Daoy (cell line): ENCODE measurements around the gene VSIG10L. TPM values are rescaled to one million over a fixed set of nuclear protein-coding genes. Genes with fewer than 3 reads are reported as not detected.

Experiments used
- total RNA-seq: library from RNA; depleted of rRNA; stranded (reverse); fragments of >200 nt; shearing (Covaris generic); gene quantifications from 2 replicates; pipeline ENCODE4 v1.2.3, GENCODE V29; 2014; rRNA removed

The VSIG10L gene
- total RNA-seq, 1 experiment from 2014 or later: 0.74 TPM

Other genes starting within 250 kb of the VSIG10L start
- gene CTU1, start 233.7 kb downstream of the VSIG10L start, total RNA-seq: 19.5 and 32.4 TPM in 2 replicates
- not detected in 2 replicates for gene SIGLEC9, start 217.2 kb downstream of the VSIG10L start, total RNA-seq
- not detected in 2 replicates for gene SIGLEC7, start 199.8 kb downstream of the VSIG10L start, total RNA-seq
- 21.8 and 22.4 TPM in 2 replicates for gene CD33, start 117.1 kb downstream of the VSIG10L start, total RNA-seq
- gene SIGLECL1, start 91.1 kb downstream of the VSIG10L start, total RNA-seq: 0.06 TPM in 1 of 2 replicates, not detected in the other
- gene IGLON5, start 30.5 kb downstream of the VSIG10L start, total RNA-seq: 0.24 TPM in 1 of 2 replicates, not detected in the other
- 155 and 193 TPM in 2 replicates for gene ETFB, start 24.2 kb upstream of the VSIG10L start, total RNA-seq
- not detected in 2 replicates for gene CLDND2, start 26.9 kb upstream of the VSIG10L start, total RNA-seq
- not detected in 2 replicates for gene NKG7, start 30.5 kb upstream of the VSIG10L start, total RNA-seq
- gene LIM2, start 45.8 kb upstream of the VSIG10L start, total RNA-seq: not detected in 2 replicates
- gene C19orf84, start 48.5 kb upstream of the VSIG10L start, total RNA-seq: not detected in 2 replicates
- gene SIGLEC10, start 75.5 kb upstream of the VSIG10L start, total RNA-seq: not detected in 2 replicates
- not detected in 2 replicates for gene SIGLEC8, start 116.3 kb upstream of the VSIG10L start, total RNA-seq
- gene CEACAM18, start 136.4 kb upstream of the VSIG10L start, total RNA-seq: not detected in 2 replicates
- not detected in 2 replicates for gene SIGLEC12, start 159.7 kb upstream of the VSIG10L start, total RNA-seq
- gene SIGLEC6, start 189.5 kb upstream of the VSIG10L start, total RNA-seq: 0.63 TPM in 1 of 2 replicates, not detected in the other
- 2.0 and 4.5 TPM in 2 replicates for gene ZNF175, start 229.1 kb upstream of the VSIG10L start, total RNA-seq